ENCODE data around the gene DNAI4.

DNA sequence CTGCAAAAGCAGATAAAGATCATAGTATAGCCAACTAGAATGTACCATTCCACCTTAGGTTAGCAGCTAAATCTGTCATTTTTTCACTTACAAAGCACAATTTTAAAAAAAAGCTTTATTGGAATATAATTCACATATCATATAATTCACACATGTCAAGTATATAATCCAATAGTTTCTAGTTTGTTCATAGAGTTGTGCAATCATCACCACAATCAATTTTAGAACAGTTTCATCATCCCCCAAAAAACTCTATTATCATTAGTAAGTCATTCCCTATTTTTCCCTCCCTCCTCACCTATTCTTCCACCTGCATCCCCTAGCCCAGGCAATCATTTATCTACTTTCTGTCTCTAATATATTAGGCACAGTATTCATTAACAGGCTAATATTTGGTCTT is 91.5 kb downstream of the DNAI4 start:
- TF ChIP-seq POLR2AphosphoS5 (IDR thresholded peaks at IDR 0.05; ENCODE audit: borderline replicate concordance, low read depth, low read length) (no peak), EZH2 (IDR thresholded peaks at IDR 0.05) (no peak)

All from SK-N-MC (cell line).